Epithelial cell of proximal tubule (primary cell): Measurements from ENCODE around the gene ARHGAP19. TPM values are rescaled to one million over a fixed set of nuclear protein-coding genes. Genes with fewer than 3 reads are reported as not detected.

Experiments used
- DNase-seq: peaks from one replicate; pipeline ENCODE4 v3.0.0-alpha.2; 2011; ENCODE audit warnings: low read depth
- H3K4me3 ChIP-seq: 2 replicates; pipeline ENCODE4 v1.5.1; 2011; ENCODE audit warnings: low read depth, mild to moderate bottlenecking, low read length
- CTCF ChIP-seq: conservative IDR thresholded peaks from 2 replicates; pipeline ENCODE4 v1.5.1; 2012; ENCODE audit warnings: low read depth, mild to moderate bottlenecking, low read length
- total RNA-seq: library from RNA; depleted of rRNA; stranded (reverse); fragments of >200 nt; gene quantifications from 2 replicates; pipeline ENCODE4 v1.2.3, GENCODE V29; 2015

Gene ARHGAP19, protein sequence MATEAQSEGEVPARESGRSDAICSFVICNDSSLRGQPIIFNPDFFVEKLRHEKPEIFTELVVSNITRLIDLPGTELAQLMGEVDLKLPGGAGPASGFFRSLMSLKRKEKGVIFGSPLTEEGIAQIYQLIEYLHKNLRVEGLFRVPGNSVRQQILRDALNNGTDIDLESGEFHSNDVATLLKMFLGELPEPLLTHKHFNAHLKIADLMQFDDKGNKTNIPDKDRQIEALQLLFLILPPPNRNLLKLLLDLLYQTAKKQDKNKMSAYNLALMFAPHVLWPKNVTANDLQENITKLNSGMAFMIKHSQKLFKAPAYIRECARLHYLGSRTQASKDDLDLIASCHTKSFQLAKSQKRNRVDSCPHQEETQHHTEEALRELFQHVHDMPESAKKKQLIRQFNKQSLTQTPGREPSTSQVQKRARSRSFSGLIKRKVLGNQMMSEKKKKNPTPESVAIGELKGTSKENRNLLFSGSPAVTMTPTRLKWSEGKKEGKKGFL
- 8.8 and 14.9 TPM in 2 replicates for total RNA-seq

- peak; percentile 17 for TF ChIP-seq CTCF
- DNase-seq, result peak; percentile 93
- peak within 1 kb of the TSS; percentile 88 for H3K4me3 ChIP-seq
Observed at GRCh38 chr10:97292097-97292861, at the start of gene ARHGAP19. ARHGAP19 (minus strand) TSS chr10:97292637; CDS start chr10:97292627, 10 bp downstream.

- TF ChIP-seq CTCF, result no peak
Observed at GRCh38 chr10:97341416-97341815, 49.0 kb upstream of the ARHGAP19 start.

DNA sequence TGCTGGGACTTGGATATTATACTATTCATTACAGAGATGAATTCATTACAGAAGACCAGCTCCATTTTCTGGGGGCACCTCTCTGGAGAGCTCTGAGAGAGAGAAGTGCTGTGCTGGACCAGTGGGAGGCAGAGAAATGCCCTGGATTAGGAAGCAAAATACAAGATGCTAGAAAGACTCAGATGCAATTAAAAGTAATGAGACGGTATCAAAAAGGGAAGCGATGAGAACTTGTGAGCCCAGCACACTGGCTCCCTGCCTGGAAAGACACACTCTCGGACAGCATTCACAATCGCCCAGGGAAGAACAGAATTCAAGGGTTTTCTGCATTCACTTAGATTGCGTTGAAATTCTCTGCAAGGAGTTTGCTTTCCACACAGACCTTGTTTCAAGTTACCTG, 45.6 kb upstream of the ARHGAP19 start:
- no peak for TF ChIP-seq CTCF
- DNase-seq, result no peak
- no peak overlapping the region for H3K4me3 ChIP-seq

More at GRCh38 chr10:97341416-97341815, 49.0 kb upstream of the ARHGAP19 start:
- H3K4me3 ChIP-seq, result no peak overlapping the region
- DNase-seq, result no peak

DNA sequence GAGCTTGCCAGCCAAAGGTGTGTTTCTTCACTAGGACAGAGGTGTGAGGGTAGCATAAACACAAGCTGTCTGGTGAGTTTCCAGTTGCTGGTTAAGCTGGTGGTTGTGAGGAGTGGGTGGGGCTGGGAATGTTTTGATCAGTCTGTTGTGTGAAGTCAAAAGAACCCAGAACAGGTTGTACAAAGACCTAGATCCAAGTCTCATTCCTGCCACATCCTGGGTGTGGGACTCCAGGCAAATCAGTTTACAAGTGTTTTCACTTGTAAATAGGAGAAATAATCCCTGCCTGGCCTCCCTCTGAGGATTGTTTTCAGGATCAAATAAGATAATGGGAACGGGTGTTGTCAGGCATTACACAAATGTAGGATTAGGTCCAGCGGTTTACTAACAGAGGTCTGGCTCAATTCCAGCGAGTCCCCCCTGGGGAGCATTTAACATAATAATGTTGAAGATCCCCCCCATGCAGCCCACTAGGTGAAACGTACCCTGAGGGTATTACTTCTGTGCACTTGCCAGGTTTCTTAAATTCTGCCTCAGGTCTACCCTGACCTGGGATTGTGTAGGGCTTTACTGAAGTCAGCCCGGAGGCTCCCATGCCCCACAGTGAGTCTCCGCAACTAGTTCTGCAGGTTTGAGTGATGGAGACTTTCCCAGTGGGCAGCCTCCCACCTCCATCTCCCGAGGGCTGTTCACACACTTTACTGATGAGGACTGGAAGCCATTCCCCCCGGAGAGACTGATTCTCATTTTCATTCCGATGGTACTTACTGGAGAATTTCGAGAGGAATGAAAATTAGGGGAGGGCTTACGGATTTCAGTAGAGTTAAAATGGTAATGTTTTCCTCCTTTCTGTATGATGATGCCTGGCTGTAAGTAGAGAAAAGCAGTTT, 44.8 kb upstream of the ARHGAP19 start:
- no peak for DNase-seq
- no peak for TF ChIP-seq CTCF
- no peak overlapping the region for H3K4me3 ChIP-seq

GRCh38 chr10:97336446-97336845, 44.0 kb upstream of the ARHGAP19 start:
- no peak for TF ChIP-seq CTCF
- no peak for DNase-seq
- no peak overlapping the region for H3K4me3 ChIP-seq

DNA sequence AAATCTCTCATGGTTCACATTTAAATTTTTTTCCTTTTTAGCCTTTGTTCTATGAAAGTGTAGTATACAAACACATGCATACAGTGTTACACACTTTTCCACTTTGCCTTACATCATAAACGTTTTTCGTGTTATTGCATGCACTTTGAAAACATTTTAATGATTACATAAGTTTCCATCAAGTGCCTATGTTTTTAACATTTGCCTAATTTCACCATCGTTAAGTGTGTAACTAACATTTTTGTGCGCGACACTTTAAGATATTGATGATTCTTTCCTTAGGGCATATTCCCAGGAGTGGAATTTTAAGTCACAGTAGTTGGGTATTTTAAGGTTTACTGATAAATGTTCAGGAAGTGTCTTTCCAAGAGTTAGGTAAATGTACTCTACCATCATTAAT, 43.6 kb upstream of the ARHGAP19 start:
- H3K4me3 ChIP-seq, result no peak overlapping the region
- TF ChIP-seq CTCF, result no peak
- no peak for DNase-seq
